ENCODE data around the gene ANKRD6.

The ANKRD6 gene

DNA sequence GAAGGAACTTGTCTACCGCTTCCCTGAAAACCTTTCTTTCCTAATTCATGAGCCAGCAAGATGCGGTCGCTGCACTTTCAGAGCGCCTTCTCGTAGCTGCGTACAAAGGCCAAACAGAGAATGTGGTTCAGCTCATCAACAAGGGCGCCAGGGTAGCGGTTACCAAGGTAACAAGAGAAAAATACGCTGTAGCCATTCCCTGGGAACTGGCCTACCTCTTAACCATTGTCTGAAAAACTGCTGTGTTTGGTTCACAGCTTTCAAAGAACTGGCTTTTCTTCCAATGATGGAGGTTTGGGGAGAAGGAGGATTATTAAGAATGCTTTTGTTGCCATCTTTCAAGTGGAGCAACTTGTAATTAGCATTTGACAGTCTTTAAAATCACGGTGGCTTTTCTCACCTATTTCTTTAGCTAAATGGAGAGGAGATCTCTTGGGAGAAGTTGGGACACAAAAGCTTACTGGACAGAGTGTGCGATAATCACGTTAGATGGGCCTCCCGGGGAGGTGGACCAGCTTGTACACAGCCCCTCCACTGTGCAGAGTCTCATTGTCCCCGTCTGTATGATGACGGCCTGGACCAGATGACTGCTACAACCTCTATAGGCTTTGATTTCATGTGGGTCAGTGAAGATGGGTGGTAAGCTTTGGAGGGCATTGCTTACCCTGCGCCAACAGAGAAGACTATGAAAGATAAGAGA lies 134.1 kb downstream of the ANKRD6 start:
- no peak for DNase-seq

DNA sequence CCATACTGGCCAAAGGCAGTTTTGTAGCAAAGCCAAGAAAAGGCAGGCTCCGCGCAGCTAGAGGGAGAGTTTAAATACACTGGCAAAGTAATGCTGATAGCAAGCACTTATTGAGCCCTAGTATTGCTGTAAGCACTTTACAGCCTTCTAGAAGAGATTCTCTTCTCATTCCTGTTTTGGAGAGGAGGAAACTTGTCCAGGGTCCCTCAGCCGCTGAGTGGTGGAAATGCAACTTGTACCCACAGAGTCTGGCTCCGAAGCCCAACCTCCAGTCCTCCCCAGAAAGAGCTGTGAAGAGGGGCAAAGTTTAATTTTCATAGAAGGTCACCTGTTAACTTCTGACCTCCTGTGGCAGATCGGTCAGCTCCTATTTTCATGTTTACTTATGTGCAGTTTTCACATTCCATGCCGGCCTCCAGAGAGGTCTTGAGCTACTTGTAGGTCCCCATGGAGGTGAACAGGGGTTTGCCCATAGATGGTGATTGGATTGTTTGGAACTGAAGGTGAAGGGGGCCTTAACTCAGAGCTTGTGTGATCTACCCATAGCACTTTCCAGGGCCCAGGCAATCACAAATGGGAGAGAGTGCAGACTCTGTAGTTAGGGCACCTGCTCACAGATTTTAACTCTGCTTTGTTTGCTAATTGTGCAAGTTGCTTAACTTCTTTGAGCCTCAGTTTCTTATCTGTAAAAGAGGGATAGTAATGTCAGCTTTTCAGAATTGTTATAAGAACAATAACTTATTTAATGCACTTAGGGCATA lies 134.9 kb downstream of the ANKRD6 start:
- DNase-seq, result no peak

- DNase-seq, result no peak
Measured at GRCh38 chr6:89574910-89575561, 142.1 kb downstream of the ANKRD6 start.

DNA sequence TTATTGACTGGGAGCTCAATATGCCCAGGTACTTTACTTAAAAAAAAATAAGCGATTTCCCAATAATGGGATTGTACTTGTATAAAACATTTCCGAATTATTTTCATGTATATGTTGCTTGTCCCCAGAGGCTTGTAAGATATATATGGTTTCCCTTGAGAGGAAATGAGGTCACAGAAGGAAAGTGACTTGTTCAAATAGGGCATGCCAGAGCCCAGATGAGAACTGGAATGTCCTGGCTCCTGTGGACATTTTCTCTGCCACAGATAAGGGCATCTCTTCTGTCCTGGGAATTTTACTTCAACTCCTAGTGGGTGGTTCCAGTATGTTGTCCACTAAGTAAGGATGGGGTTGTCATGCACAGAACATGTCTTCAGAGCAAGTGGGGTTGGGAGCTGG lies 142.6 kb downstream of the ANKRD6 start:
- no peak for DNase-seq

- DNase-seq, result no peak
Measured at GRCh38 chr6:89580997-89581666, 148.2 kb downstream of the ANKRD6 start.

DNA sequence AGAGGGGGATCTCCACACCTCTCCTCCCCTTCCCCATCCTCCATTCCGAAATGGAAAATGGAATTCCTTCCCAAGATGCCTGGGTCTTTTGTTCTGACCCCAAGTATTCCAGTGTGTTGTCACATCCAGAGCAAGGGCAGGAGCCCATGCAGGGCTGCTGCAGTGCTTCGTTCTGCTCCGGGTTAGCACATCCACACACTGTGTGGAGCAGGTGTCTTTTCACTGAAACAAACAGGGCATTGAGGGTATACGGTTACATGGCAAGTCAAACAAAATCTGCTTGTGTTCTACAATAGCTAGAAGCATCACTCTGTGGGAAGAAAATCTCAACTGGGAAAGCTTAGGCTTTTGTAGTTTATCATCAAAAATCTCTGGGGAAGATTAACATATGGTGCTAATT lies 148.7 kb downstream of the ANKRD6 start:
- no peak for DNase-seq

GRCh38 chr6:89582669-89583325 lies 149.8 kb downstream of the ANKRD6 start:
- DNase-seq, result no peak

- no peak for DNase-seq
Measured at GRCh38 chr6:89583559-89583958, 150.6 kb downstream of the ANKRD6 start.

DNA sequence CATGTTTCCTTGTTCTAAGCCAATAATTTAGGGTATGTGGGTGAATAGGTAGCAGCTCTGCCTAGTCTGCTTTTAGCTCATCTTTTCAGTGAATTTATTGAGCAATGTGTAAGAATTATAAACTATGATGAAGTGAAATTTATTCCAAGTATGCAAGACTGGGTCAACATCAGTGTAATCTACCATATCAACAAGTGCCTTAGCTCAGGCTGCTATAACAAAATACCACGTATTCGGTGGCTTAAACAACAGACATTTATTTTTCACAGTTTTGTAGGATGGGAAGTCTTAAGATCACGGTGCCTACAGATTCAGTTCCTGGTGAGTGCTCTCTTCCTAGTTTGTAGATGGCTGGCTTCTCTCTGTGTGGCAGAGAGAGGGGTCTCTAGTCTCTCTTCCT lies 151.6 kb downstream of the ANKRD6 start:
- DNase-seq, result no peak

- DNase-seq, result no peak
Measured at GRCh38 chr6:89585154-89585553, 152.2 kb downstream of the ANKRD6 start.

DNA sequence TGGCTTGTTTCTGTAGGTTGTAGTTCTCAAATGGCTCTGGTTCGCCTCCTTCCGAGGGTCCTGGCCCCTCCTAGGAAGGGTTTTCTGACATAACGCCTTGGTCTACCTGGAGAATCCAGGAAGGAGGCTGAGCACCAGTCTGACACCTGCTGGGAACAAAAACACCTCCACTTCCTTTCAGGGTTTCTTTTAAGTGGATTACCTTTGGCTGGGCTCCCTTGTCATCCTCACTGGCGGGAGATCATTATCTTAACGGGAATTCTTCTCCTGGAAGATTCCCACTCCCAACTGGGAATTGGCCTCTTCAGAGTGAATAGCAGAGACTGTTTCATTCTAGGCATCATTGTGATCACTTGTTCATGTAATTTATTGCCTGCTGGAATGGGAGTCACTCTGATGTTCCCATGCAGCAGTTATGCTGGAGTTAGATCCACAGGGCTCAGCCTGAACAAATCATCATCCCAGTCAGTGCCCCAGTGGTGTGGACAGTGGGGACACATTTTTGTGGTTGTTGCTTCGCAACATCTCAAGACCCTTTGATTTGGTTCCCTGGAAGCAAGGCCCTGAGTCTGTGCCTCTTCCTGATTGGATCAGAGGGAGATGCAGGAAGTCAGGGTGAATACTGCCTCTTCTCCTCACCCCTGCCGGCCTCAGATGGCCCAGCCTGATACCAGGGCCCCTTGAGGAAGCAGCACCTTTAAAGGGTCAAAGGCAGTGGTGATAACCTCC lies 156.5 kb downstream of the ANKRD6 start:
- DNase-seq, result no peak

DNA sequence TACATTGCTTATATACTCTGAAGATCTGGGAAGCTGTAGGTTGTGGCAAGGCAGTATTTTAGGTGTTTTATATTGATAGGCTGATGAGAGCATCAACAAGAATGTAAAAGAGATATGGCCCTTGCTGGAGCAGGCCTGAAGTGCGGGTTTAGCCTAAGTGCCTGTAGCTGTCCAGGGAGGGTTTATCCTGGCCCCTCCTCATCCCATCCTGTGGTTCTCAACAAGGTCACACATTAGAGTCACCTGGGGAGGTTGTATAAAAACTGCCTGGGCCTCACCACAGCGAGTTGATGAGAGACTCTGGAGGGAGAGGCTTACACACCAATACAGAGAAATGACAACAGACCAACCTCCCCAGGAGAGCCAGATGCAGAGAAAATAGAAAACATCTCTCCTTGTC lies 157.2 kb downstream of the ANKRD6 start:
- no peak for DNase-seq

DNA sequence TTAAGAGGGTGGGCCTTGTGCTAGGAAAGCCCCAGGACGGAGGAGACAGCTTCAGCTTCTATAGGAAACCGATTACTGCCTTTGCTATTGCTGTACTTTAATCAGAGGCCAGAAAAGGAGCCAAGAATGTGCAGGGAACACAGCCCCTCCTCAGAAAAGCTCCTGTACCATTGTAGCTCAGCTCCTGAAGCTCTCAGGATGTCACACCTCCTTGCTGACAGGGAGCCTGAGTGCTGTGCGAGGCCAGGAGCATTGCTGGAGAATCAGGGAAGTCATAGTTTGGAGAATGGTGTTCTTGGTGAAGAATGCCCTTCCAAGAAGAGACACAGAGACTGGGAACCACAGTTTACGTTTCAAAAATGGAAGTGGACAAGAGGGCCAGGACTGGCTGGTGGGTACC lies 158.8 kb downstream of the ANKRD6 start:
- DNase-seq, result no peak

DNA sequence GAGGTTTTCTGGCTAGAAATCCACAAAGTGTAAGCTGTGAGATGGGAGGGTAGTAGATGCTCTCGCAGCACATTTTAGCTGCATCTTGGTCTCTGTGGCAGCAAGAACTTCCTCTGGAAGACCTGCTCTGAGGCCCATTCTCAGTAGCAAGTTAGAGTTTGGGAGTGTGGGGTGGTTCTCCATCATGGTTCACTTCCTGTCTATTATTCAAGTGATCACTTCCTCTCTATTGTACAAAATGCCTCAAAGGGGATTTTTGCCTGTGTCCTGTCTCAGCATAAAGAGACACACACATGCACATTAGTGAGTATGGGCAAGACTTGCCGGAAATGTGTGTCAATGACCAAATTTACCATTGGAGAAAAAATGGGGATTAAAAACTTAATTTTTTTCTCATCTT lies 163.1 kb downstream of the ANKRD6 start:
- no peak for DNase-seq

- no peak for DNase-seq
Measured at GRCh38 chr6:89596484-89596883, 163.5 kb downstream of the ANKRD6 start.

DNA sequence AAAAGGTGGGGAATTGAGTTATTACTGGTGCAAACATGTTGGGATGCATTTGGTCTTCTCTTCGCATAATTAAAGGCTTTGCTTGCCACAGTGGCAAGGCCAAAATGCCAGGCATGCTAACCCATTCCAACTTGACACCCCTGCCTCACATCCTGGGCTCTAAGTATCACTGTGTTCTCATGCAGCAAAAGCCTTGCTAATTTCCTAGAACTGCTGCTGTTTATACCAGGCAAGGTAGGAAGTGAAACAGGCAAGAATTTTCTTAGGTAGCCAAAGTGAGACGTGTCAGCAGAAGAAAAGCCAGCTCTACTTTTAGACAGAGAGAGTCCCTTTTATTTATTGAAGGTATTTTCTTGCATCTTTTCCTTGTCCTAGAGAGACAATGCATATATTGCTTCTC lies 164.4 kb downstream of the ANKRD6 start:
- DNase-seq, result no peak

- DNase-seq, result no peak
Measured at GRCh38 chr6:89597988-89598387, 165.0 kb downstream of the ANKRD6 start.

DNA sequence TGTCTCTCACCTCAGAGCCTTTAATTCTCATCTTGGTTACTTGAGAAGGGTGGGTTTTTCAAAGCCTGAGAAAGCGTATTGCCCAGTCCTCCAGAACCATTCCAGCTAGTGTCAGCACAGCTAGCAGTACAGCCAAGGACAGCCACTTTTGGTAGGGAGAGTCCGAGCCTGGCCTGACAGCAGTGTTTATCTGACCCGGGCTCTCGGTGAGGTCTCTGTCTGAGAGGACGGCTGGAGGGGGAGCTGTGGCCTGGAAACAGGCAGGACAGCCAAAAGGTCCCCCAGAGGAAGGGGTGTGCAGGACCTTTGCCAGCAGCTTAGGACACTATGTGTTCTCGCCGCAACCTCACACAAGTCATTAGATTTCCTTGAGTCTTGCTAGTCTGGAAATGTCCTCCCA lies 166.8 kb downstream of the ANKRD6 start:
- DNase-seq, result no peak

DNA sequence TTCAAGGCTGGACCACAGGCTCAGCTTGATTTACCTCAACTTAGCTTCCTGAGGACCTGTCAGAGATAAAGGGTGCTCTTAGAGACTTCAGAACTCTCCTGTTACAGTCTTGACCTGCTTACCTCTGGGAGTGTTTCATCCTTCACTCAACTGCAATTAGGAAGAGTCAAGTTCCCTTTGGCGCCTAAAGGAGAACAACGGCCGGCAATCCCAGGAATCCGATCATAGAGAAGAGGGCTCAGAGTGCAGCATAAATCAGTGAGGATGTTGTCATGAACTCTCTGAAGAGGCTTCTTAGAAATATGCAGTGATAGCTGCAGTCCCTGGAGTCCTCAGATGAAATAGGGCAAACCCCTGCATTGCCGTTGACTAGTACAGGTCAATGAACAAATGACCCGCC lies 169.2 kb downstream of the ANKRD6 start:
- DNase-seq, result no peak

GRCh38 chr6:89604653-89605052 lies 171.7 kb downstream of the ANKRD6 start:
- DNase-seq, result no peak

GRCh38 chr6:89605861-89606260 lies 172.9 kb downstream of the ANKRD6 start:
- DNase-seq, result no peak

DNA sequence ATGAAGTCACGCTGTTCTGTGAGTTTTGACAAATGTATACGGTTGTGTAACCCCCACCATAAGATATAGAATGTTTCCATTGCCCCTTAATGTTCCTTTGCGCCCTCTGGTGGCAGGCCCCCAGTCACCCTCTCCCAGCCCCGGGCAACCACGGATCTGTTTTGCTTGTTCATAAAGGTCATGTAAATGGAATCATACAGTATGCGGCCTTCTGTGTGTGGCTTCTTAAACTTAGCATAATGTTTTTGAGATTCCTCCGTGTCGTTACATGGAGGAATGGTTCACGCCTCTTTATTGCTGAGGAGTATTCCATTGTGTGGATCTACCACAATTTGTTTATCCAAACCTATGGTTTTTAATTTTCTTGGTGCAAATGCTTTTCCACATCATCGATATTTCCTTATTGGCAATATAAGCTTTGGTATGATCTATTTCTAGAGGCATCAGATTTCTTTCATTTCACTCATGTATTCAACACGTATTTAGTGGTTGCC lies 177.2 kb downstream of the ANKRD6 start:
- peak; percentile 76 to 82 for DNase-seq
